K562 (cell line): Measurements from ENCODE around the gene NEB. TPM values are rescaled to one million over a fixed set of nuclear protein-coding genes. Genes with fewer than 3 reads are reported as not detected.
A peak's percentile ranks its signal among the peaks of the same experiment; 100 is the strongest.

ENCODE experiments used
- BHLHE40 ChIP-seq: IDR thresholded peaks from 2 replicates; pipeline ENCODE4 v1.6.1; 2011; ENCODE audit warnings: low read length, improper control_type of control experiment
- CBX8 ChIP-seq: fragments of 200-600 bp; sonication (generic); IDR thresholded peaks from 2 replicates; pipeline ENCODE4 v1.6.1; 2012; ENCODE audit warnings: borderline replicate concordance, mixed run types, low read depth, mild to moderate bottlenecking, moderate library complexity, mixed read lengths, low read length, control low read depth, inconsistent platforms; ENCODE audit not compliant: poor library complexity, severe bottlenecking; ENCODE audit errors: extremely low read depth
- CCNT2 ChIP-seq: IDR thresholded peaks from 2 replicates; pipeline ENCODE4 v1.6.1; 2011; ENCODE audit warnings: borderline replicate concordance, low read depth, mild to moderate bottlenecking, moderate library complexity, mixed read lengths, low read length; ENCODE audit not compliant: insufficient read length; ENCODE audit errors: extremely low read depth
- CHD4 ChIP-seq: fragments of 200-600 bp; sonication (generic); IDR thresholded peaks from 3 replicates; pipeline ENCODE4 v1.6.1; 2012; ENCODE audit warnings: low read depth, mild to moderate bottlenecking, mixed read lengths, low read length, inconsistent platforms; ENCODE audit not compliant: insufficient read depth, insufficient replicate concordance, poor library complexity, severe bottlenecking
- HDAC8 ChIP-seq: fragments of 450-650 bp; IDR thresholded peaks from 2 replicates; pipeline ENCODE4 v1.6.1; 2016; ENCODE audit warnings: mild to moderate bottlenecking, missing genetic modification characterization, moderate library complexity, missing compliant biosample characterization
- PRDM10 ChIP-seq: fragments of 450-650 bp; IDR thresholded peaks from 2 replicates; pipeline ENCODE4 v1.6.1; 2018; ENCODE audit not compliant: partially characterized antibody
- STAT5B ChIP-seq: fragments of 250-450 bp; sonication (Bioruptor Pico); IDR thresholded peaks from 2 replicates; pipeline ENCODE4 v1.8.0; 2021; ENCODE audit warnings: mild to moderate bottlenecking, inconsistent platforms
- TEAD1 ChIP-seq, 2 experiments: fragments of 450-650 bp in 1 of 2; sonication (generic) in 1 of 2; formaldehyde crosslinking; IDR thresholded peaks; 2 replicates each; pipeline versions ENCODE4 v1.4.0 to v1.8.0; 2020 to 2022; ENCODE audit warnings: mild to moderate bottlenecking in 2 of 2, missing genetic modification reagents in 1 of 2
- ZKSCAN3 ChIP-seq: fragments of 250-450 bp; sonication (Bioruptor Pico); IDR thresholded peaks from 2 replicates; pipeline ENCODE4 v1.4.0; 2020
- ZNF143 ChIP-seq: sonication (generic); formaldehyde crosslinking; IDR thresholded peaks from 2 replicates; pipeline ENCODE4 v1.9.0; 2022; ENCODE audit warnings: mild to moderate bottlenecking, missing genetic modification reagents
- ZNF318 ChIP-seq, 2 experiments: fragments of 450-650 bp; IDR thresholded peaks; 2 replicates each; pipeline ENCODE4 v1.6.1; 2016; ENCODE audit warnings: mild to moderate bottlenecking in 2 of 2, borderline replicate concordance in 1 of 2, low read depth in 1 of 2, moderate library complexity in 1 of 2
- polyA plus RNA-seq, 8 experiments: library from polyadenylated mRNA; depleted of rRNA in 4 of 8; stranded (reverse) in 5 of 8; unstranded in 3 of 8; fragments of >200 nt; fragmentation: Nextera tagmentation in 2 of 8; fragmentation: Illumina TruSeq in 1 of 8; extraction: Ambion mirVana in 2 of 8; extraction: Trizol in 1 of 8; gene quantifications; 2 replicates each; pipeline versions ENCODE4 v1.2.1 to v1.2.3, GENCODE V29; 2011 to 2014; ENCODE audit warnings: inconsistent platforms in 1 of 8, missing spikeins in 1 of 8
- total RNA-seq, 7 experiments: library from RNA; depleted of rRNA in 6 of 7; stranded (reverse); fragments of >200 nt in 6 of 7; fragmentation: Illumina TruSeq in 2 of 7; extraction: Trizol in 2 of 7; gene quantifications; 2 replicates each; pipeline versions ENCODE4 v1.2.1 to v1.2.3, GENCODE V29; 2011 to 2021; ENCODE audit warnings: low replicate concordance in 1 of 7
- TF ChIP-seq, protein P1 (sequence below): fragments of 250-450 bp; sonication (Bioruptor Pico); IDR thresholded peaks from 2 replicates; pipeline ENCODE4 v1.8.0; 2022; ENCODE audit warnings: inconsistent platforms

Gene NEB
- total and polyA plus RNA-seq, 9 of the 15 experiments (the other 6 are each of a cell fraction or from before 2014, with no cell fraction given) = 1.7 to 3.8 (median 2.9) TPM

DNA sequence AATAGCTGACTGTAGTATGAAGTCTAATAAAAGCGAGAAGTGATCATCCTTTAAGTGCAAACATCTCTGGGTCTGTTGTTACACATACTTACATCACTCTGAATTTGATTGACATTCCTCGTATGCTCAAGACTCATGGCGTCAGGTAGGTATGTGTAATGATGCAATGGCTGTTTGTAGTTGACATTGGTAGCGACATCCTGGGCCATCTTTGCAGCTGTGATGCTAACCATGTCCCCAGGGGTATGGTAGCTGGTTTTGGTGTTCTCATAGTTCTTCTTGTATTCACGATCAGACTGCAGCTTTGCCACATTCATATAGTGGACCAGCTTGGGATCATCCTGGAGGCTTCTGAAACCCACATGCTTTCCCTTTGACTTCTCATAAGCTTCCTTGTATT is 62.0 kb downstream of the NEB start (continued):
- TF ChIP-seq CCNT2 (no peak), CBX8 (no peak), PRDM10 (no peak), CHD4 (no peak), TEAD1 (CRISPR knock-in tag; IDR thresholded peaks at IDR 0.05) (no peak), ZNF318 (IDR thresholded peaks at IDR 0.05; ENCODE audit: borderline replicate concordance in 1 of 2, low read depth in 1 of 2) (peak in 1 of 2 experiments; percentile 82; a peak in 2 of 4 replicates), HDAC8 (peak; percentile 77), ZNF143 (CRISPR knock-in tag) (no peak), STAT5B (CRISPR knock-in tag) (no peak), ZKSCAN3 (no peak), BHLHE40 (no peak)
- TF ChIP-seq, protein P1, sequence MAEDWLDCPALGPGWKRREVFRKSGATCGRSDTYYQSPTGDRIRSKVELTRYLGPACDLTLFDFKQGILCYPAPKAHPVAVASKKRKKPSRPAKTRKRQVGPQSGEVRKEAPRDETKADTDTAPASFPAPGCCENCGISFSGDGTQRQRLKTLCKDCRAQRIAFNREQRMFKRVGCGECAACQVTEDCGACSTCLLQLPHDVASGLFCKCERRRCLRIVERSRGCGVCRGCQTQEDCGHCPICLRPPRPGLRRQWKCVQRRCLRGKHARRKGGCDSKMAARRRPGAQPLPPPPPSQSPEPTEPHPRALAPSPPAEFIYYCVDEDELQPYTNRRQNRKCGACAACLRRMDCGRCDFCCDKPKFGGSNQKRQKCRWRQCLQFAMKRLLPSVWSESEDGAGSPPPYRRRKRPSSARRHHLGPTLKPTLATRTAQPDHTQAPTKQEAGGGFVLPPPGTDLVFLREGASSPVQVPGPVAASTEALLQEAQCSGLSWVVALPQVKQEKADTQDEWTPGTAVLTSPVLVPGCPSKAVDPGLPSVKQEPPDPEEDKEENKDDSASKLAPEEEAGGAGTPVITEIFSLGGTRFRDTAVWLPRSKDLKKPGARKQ (CRISPR knock-in tag) = no peak
